ENCODE results near the gene CFAP410.
A peak's percentile ranks its signal among the peaks of the same experiment; 100 is the strongest.

CFAP410 gene

DNA sequence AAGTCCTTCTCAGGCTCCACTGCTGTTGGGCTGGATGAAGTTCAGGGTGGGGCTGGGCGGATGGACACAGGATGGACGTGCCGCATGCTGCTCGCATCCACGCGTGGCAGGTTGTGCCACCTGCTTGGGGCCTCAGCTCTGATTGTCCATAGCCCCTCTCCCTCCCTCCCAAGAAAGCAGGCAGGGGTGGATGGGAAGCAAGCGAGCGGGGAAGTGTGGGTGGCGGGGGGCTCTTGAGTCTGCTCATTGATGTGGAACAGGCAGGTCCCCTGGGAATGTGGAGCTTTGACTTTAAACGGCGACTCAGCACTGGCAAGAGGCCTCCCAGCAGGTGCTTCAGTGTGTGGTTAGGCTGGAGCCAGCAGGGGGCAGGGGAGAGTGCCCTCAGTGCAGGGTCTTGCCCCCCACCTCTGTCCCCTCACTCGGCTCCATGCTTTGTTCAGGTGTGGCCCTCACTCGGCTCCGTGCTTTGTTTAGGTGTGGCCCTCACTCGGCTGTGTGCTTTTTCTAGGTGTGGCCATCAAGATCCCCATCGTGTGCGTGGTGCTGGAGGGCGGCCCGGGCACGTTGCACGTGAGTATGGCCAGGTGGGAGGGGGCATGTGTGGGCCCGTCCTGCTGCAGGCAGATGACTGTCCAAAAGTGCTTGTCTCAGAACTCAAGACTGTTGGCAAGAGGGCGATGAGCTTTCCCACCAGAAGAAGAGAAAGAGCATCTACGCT lies 38.2 kb upstream of the CFAP410 start:
- Histone ChIP-seq H3K79me1 (ENCODE audit: low read length) (no peaks in the 10 kb centered on the region), H2BK15ac (replicated peaks; ENCODE audit: low read depth) (no peak overlapping the region), H3K18ac (ENCODE audit: low read length) (no peak overlapping the region), H3K4ac (ENCODE audit: low read depth, low read length) (no peak overlapping the region), H3K23ac (ENCODE audit: low read length) (no peak overlapping the region), H3K27ac (ENCODE audit: low read depth, low read length) (no peak overlapping the region), H4K8ac (ENCODE audit: low read depth, low read length) (no peak overlapping the region), H2BK5ac (ENCODE audit: low read length) (no peak overlapping the region), H3K36me3 (ENCODE audit: control insufficient read depth, insufficient read depth, low read length) (no peaks in the 10 kb centered on the region), H3K9ac (ENCODE audit: low read length) (no peak overlapping the region), H3K4me3 (ENCODE audit: low read length) (no peak overlapping the region), H3K4me1 (ENCODE audit: control insufficient read depth, low read depth, low read length) (no peaks in the 10 kb centered on the region), H3K56ac (ENCODE audit: low read length) (no peak overlapping the region), H2AK5ac (ENCODE audit: low read length) (no peak overlapping the region), H4K5ac (ENCODE audit: low read length) (no peak overlapping the region), H3K27me3 (ENCODE audit: insufficient read depth, low read length, poor library complexity) (no peaks in the 10 kb centered on the region), H3K79me2 (ENCODE audit: control insufficient read depth, insufficient read depth, low read length) (no peaks in the 10 kb centered on the region), H2BK120ac (ENCODE audit: low read depth, low read length) (no peak overlapping the region), H3K4me2 (ENCODE audit: low read length) (no peak overlapping the region)
- no CpG with 5 or more reads among the region's 24 CpGs for WGBS (ENCODE audit: extremely low coverage, insufficient coverage, low lambda C conversion rate)
- DNase-seq = peak; percentile 31

DNA sequence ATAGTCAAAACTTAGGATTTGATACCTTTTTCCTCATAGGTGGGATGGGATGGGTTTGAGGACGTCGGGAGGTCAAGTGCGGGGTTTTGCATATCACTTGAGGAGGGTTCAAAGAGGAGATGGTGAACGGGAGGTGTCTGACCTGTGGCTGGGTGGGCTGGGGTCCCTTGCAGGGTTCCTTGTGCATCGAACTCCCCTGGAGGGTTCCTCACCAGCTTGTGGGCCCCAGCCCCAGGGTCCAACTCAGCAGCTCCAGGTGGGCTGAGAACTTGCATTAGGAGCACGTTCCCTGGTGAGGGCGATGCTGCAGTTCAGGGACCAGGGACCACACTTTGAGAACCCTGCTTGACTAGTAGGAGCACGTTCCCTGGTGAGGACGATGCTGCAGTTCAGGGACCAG lies 37.4 kb upstream of the CFAP410 start:
- Histone ChIP-seq H2AK5ac (ENCODE audit: low read length) (no peak overlapping the region), H2BK15ac (replicated peaks; ENCODE audit: low read depth) (no peak overlapping the region)

DNA sequence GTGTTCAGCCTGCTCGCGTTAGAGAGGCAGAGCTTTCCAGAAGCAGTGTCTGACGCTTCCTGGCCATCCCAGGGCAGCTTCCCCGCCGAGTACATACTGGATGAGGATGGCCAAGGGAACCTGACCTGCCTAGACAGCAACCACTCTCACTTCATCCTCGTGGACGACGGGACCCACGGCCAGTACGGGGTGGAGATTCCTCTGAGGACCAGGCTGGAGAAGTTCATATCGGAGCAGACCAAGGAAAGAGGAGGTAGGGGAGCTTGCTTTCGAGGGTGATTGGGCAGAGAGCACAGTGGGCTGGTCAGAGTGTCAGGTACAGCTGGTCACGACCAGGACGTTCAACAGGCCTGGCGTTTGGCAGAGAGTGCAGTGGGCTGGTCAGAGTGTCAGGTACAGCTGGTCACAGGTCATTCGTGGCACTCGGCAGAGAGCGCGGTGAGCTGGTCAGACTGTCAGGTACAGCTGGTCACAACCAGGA lies 36.6 kb upstream of the CFAP410 start:
- no peak overlapping the region for H3K27ac ChIP-seq (ENCODE audit: low read depth, low read length)
- no peak overlapping the region for H4K8ac ChIP-seq (ENCODE audit: low read depth, low read length)
- H3K79me1 ChIP-seq (ENCODE audit: low read length) = no peaks in the 10 kb centered on the region
- no peak overlapping the region for H3K4me3 ChIP-seq (ENCODE audit: low read length)
- no peaks in the 10 kb centered on the region for H3K27me3 ChIP-seq (ENCODE audit: insufficient read depth, low read length, poor library complexity)
- WGBS (ENCODE audit: extremely low coverage, insufficient coverage, low lambda C conversion rate) = no CpG with 5 or more reads among the region's 19 CpGs
- H3K4me2 ChIP-seq (ENCODE audit: low read length) = no peak overlapping the region
- H3K79me2 ChIP-seq (ENCODE audit: control insufficient read depth, insufficient read depth, low read length) = no peaks in the 10 kb centered on the region
- H3K18ac ChIP-seq (ENCODE audit: low read length) = no peak overlapping the region
- no peak overlapping the region for H3K23ac ChIP-seq (ENCODE audit: low read length)
- no peak for DNase-seq
- H2AK5ac ChIP-seq (ENCODE audit: low read length) = no peak overlapping the region
- H3K56ac ChIP-seq (ENCODE audit: low read length) = no peak overlapping the region
- H4K5ac ChIP-seq (ENCODE audit: low read length) = no peak overlapping the region
- H3K4ac ChIP-seq (ENCODE audit: low read depth, low read length) = no peak overlapping the region
- no peak overlapping the region for H2BK120ac ChIP-seq (ENCODE audit: low read depth, low read length)
- H2BK5ac ChIP-seq (ENCODE audit: low read length) = no peak overlapping the region
- no peaks in the 10 kb centered on the region for H3K4me1 ChIP-seq (ENCODE audit: control insufficient read depth, low read depth, low read length)
- H3K36me3 ChIP-seq (ENCODE audit: control insufficient read depth, insufficient read depth, low read length) = no peaks in the 10 kb centered on the region
- no peak overlapping the region for H3K9ac ChIP-seq (ENCODE audit: low read length)
- H2BK15ac ChIP-seq (replicated peaks; ENCODE audit: low read depth) = no peak overlapping the region

More for the DNA sequence above, 37.4 kb upstream of the CFAP410 start:
- H3K4me3 ChIP-seq (ENCODE audit: low read length) = no peak overlapping the region
- no peak overlapping the region for H3K18ac ChIP-seq (ENCODE audit: low read length)
- H4K8ac ChIP-seq (ENCODE audit: low read depth, low read length) = no peak overlapping the region
- no peak overlapping the region for H3K23ac ChIP-seq (ENCODE audit: low read length)
- H2BK120ac ChIP-seq (ENCODE audit: low read depth, low read length) = no peak overlapping the region
- WGBS (ENCODE audit: extremely low coverage, insufficient coverage, low lambda C conversion rate) = no CpG with 5 or more reads among the region's 9 CpGs
- no peak for DNase-seq
- no peaks in the 10 kb centered on the region for H3K27me3 ChIP-seq (ENCODE audit: insufficient read depth, low read length, poor library complexity)
- H3K79me2 ChIP-seq (ENCODE audit: control insufficient read depth, insufficient read depth, low read length) = no peaks in the 10 kb centered on the region
- no peak overlapping the region for H3K4ac ChIP-seq (ENCODE audit: low read depth, low read length)
- no peaks in the 10 kb centered on the region for H3K36me3 ChIP-seq (ENCODE audit: control insufficient read depth, insufficient read depth, low read length)
- no peak overlapping the region for H3K27ac ChIP-seq (ENCODE audit: low read depth, low read length)
- no peak overlapping the region for H3K9ac ChIP-seq (ENCODE audit: low read length)
- no peak overlapping the region for H4K5ac ChIP-seq (ENCODE audit: low read length)
- no peaks in the 10 kb centered on the region for H3K79me1 ChIP-seq (ENCODE audit: low read length)
- no peaks in the 10 kb centered on the region for H3K4me1 ChIP-seq (ENCODE audit: control insufficient read depth, low read depth, low read length)
- no peak overlapping the region for H3K56ac ChIP-seq (ENCODE audit: low read length)
- no peak overlapping the region for H2BK5ac ChIP-seq (ENCODE audit: low read length)
- no peak overlapping the region for H3K4me2 ChIP-seq (ENCODE audit: low read length)

DNA sequence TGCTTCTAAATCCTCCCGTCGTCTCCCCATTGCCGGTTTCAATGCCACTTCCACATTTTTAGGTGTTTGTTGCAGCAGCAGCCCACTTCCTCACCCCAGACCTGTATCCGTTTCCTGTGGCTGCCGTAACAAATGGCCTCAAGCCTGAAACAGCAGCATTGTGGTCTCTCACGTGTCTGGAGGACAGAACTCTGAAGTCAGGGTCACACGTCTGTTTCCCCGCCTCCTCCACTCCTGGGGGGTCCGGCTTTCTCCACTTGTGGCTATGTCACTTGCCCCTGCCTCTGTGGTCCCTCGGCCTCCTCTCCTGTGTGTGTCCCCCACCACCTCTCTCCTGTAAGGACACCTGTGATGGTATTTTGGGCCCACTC lies 36.1 kb upstream of the CFAP410 start:
- Histone ChIP-seq H4K5ac (ENCODE audit: low read length) (no peak overlapping the region), H3K4me1 (ENCODE audit: control insufficient read depth, low read depth, low read length) (no peaks in the 10 kb centered on the region), H2BK120ac (ENCODE audit: low read depth, low read length) (no peak overlapping the region), H3K4ac (ENCODE audit: low read depth, low read length) (no peak overlapping the region), H2AK5ac (ENCODE audit: low read length) (no peak overlapping the region), H3K4me3 (ENCODE audit: low read length) (no peak overlapping the region), H3K79me2 (ENCODE audit: control insufficient read depth, insufficient read depth, low read length) (no peaks in the 10 kb centered on the region), H3K27ac (ENCODE audit: low read depth, low read length) (no peak overlapping the region), H4K8ac (ENCODE audit: low read depth, low read length) (no peak overlapping the region), H3K18ac (ENCODE audit: low read length) (no peak overlapping the region), H2BK5ac (ENCODE audit: low read length) (no peak overlapping the region), H3K36me3 (ENCODE audit: control insufficient read depth, insufficient read depth, low read length) (no peaks in the 10 kb centered on the region), H3K79me1 (ENCODE audit: low read length) (no peaks in the 10 kb centered on the region), H3K4me2 (ENCODE audit: low read length) (no peak overlapping the region), H3K27me3 (ENCODE audit: insufficient read depth, low read length, poor library complexity) (no peaks in the 10 kb centered on the region), H3K56ac (ENCODE audit: low read length) (no peak overlapping the region), H3K9ac (ENCODE audit: low read length) (no peak overlapping the region), H2BK15ac (replicated peaks; ENCODE audit: low read depth) (no peak overlapping the region), H3K23ac (ENCODE audit: low read length) (no peak overlapping the region)
- no CpG with 5 or more reads among the region's 10 CpGs for WGBS (ENCODE audit: extremely low coverage, insufficient coverage, low lambda C conversion rate)
- DNase-seq = no peak

DNA sequence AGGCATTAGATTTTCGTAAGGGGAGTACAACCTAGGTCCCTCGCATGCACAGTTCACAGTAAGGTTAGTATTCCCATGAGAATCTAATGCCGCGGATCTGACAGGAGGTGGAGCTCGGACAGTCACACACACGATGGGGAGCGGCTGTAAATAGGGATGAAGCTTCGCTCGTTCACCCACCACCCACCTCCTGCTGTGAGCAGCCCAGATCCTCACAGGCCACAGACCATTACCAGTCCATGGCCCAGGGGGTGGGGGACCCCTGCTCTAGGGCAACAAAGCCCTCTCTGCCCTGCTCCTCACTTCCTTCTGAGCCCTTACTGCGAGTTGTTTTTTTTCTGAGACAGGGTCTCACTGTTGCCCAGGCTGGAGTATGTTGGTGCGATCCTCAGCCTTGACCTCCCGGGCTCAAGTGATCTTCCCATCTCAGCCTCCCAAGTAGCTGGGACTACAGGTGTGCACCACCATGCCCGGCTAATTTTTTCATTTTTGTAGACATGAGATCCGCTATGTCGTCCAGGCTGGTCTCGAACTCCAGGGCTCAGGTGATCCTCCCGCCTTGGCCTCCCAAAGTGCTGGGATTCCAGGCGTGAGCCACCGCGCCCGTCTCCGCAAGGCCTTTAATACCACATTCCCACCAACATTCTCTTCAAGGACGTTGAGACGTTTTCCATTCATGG lies 35.6 kb upstream of the CFAP410 start:
- no peak overlapping the region for H4K8ac ChIP-seq (ENCODE audit: low read depth, low read length)
- no peaks in the 10 kb centered on the region for H3K79me1 ChIP-seq (ENCODE audit: low read length)
- no peaks in the 10 kb centered on the region for H3K36me3 ChIP-seq (ENCODE audit: control insufficient read depth, insufficient read depth, low read length)
- no peak overlapping the region for H3K56ac ChIP-seq (ENCODE audit: low read length)
- H2BK15ac ChIP-seq (replicated peaks; ENCODE audit: low read depth) = no peak overlapping the region
- no peak overlapping the region for H3K23ac ChIP-seq (ENCODE audit: low read length)
- DNase-seq = no peak
- no CpG with 5 or more reads among the region's 24 CpGs for WGBS (ENCODE audit: extremely low coverage, insufficient coverage, low lambda C conversion rate)
- H3K79me2 ChIP-seq (ENCODE audit: control insufficient read depth, insufficient read depth, low read length) = no peaks in the 10 kb centered on the region
- no peak overlapping the region for H4K5ac ChIP-seq (ENCODE audit: low read length)
- no peak overlapping the region for H3K27ac ChIP-seq (ENCODE audit: low read depth, low read length)
- no peak overlapping the region for H2BK120ac ChIP-seq (ENCODE audit: low read depth, low read length)
- H2AK5ac ChIP-seq (ENCODE audit: low read length) = no peak overlapping the region
- no peak overlapping the region for H3K4ac ChIP-seq (ENCODE audit: low read depth, low read length)
- no peak overlapping the region for H3K4me3 ChIP-seq (ENCODE audit: low read length)
- no peak overlapping the region for H3K9ac ChIP-seq (ENCODE audit: low read length)
- H3K18ac ChIP-seq (ENCODE audit: low read length) = no peak overlapping the region
- no peaks in the 10 kb centered on the region for H3K27me3 ChIP-seq (ENCODE audit: insufficient read depth, low read length, poor library complexity)
- no peak overlapping the region for H3K4me2 ChIP-seq (ENCODE audit: low read length)
- no peaks in the 10 kb centered on the region for H3K4me1 ChIP-seq (ENCODE audit: control insufficient read depth, low read depth, low read length)
- H2BK5ac ChIP-seq (ENCODE audit: low read length) = no peak overlapping the region
